ENCODE results near the gene NCOA1.
"Not testable (repeated sequence)": the region's sequence is repeated elsewhere in the genome, so short reads cannot be mapped to it uniquely, and the experiment has no call there.

NCOA1 gene

GRCh38 chr2:24644032-24644431, 153.0 kb downstream of the NCOA1 start:
- no peak for DNase-seq

GRCh38 chr2:24650997-24651642, 160.1 kb downstream of the NCOA1 start:
- DNase-seq: no peak

- no peak for DNase-seq
Observed at GRCh38 chr2:24651643-24652003, 160.6 kb downstream of the NCOA1 start.

- no peak for DNase-seq
Observed at GRCh38 chr2:24652265-24653182, 161.5 kb downstream of the NCOA1 start.

- DNase-seq: no peak
Observed at GRCh38 chr2:24657818-24658217, 166.8 kb downstream of the NCOA1 start.

GRCh38 chr2:24658531-24659202, 167.6 kb downstream of the NCOA1 start:
- DNase-seq: no peak

GRCh38 chr2:24659862-24660261, 168.8 kb downstream of the NCOA1 start:
- DNase-seq: no peak

- DNase-seq: no peak
Observed at GRCh38 chr2:24667542-24667941, 176.5 kb downstream of the NCOA1 start.

- DNase-seq: no peak
Observed at GRCh38 chr2:24671230-24671629, 180.2 kb downstream of the NCOA1 start.

GRCh38 chr2:24672589-24672988, 181.5 kb downstream of the NCOA1 start:
- no peak for DNase-seq

- no peak for DNase-seq
Observed at GRCh38 chr2:24675338-24675737, 184.3 kb downstream of the NCOA1 start.

GRCh38 chr2:24676493-24676892, 185.4 kb downstream of the NCOA1 start:
- DNase-seq: no peak

GRCh38 chr2:24678066-24678465, 187.0 kb downstream of the NCOA1 start:
- not testable (repeated sequence) for DNase-seq

GRCh38 chr2:24680196-24680595, 189.1 kb downstream of the NCOA1 start:
- DNase-seq: no peak

- DNase-seq: no peak
Observed at GRCh38 chr2:24682304-24682703, 191.2 kb downstream of the NCOA1 start.

GRCh38 chr2:24683408-24683807, 192.4 kb downstream of the NCOA1 start:
- no peak for DNase-seq

- DNase-seq: no peak
Observed at GRCh38 chr2:24690524-24690923, 199.5 kb downstream of the NCOA1 start.

- DNase-seq: no peak
Observed at GRCh38 chr2:24691806-24692205, 200.8 kb downstream of the NCOA1 start.

- no peak for DNase-seq
Observed at GRCh38 chr2:24697792-24698191, 206.7 kb downstream of the NCOA1 start.

- no peak for DNase-seq
Observed at GRCh38 chr2:24702800-24703199, 211.7 kb downstream of the NCOA1 start.

GRCh38 chr2:24704692-24705091, 213.6 kb downstream of the NCOA1 start:
- no peak for DNase-seq

GRCh38 chr2:24707143-24707542, 216.1 kb downstream of the NCOA1 start:
- DNase-seq: no peak

- no peak for DNase-seq
Observed at GRCh38 chr2:24708537-24709152, 217.6 kb downstream of the NCOA1 start.

All from central memory CD4-positive, alpha-beta T cell (primary cell).